Kidney epithelial cell (primary cell): Measurements from ENCODE around the gene NRXN2. TPM values are rescaled to one million over a fixed set of nuclear protein-coding genes. Genes with fewer than 3 reads are reported as not detected.
"Not testable (repeated sequence)": the region's sequence is repeated elsewhere in the genome, so short reads cannot be mapped to it uniquely, and the experiment has no call there.

Experiments used
- DNase-seq: peaks from one replicate; pipeline ENCODE4 v3.0.0-alpha.2; 2010; ENCODE audit warnings: low read depth
- H3K27me3 ChIP-seq: 2 replicates; pipeline ENCODE4 v1.6.0; 2011; ENCODE audit warnings: low read length; ENCODE audit not compliant: control insufficient read depth, insufficient read depth
- H3K36me3 ChIP-seq: 2 replicates; pipeline ENCODE4 v1.5.1; 2011; ENCODE audit warnings: low read length; ENCODE audit not compliant: control insufficient read depth, insufficient read depth
- H3K4me3 ChIP-seq: 2 replicates; pipeline ENCODE4 v1.5.1; 2011; ENCODE audit warnings: low read depth, mild to moderate bottlenecking, control low read depth, low read length
- total RNA-seq: library from RNA; depleted of rRNA; stranded (reverse); fragments of >200 nt; gene quantifications from 2 replicates; pipeline ENCODE4 v1.2.3, GENCODE V29; 2015
- TF ChIP-seq, protein P1 (sequence below): IDR thresholded peaks from 2 replicates; pipeline ENCODE4 v1.5.1; 2011; ENCODE audit warnings: mild to moderate bottlenecking, moderate library complexity, low read length, control low read depth, inconsistent platforms; ENCODE audit not compliant: insufficient read depth, poor library complexity, severe bottlenecking

The NRXN2 gene
- total RNA-seq, 1 donor from 2014 or later: not detected

DNA sequence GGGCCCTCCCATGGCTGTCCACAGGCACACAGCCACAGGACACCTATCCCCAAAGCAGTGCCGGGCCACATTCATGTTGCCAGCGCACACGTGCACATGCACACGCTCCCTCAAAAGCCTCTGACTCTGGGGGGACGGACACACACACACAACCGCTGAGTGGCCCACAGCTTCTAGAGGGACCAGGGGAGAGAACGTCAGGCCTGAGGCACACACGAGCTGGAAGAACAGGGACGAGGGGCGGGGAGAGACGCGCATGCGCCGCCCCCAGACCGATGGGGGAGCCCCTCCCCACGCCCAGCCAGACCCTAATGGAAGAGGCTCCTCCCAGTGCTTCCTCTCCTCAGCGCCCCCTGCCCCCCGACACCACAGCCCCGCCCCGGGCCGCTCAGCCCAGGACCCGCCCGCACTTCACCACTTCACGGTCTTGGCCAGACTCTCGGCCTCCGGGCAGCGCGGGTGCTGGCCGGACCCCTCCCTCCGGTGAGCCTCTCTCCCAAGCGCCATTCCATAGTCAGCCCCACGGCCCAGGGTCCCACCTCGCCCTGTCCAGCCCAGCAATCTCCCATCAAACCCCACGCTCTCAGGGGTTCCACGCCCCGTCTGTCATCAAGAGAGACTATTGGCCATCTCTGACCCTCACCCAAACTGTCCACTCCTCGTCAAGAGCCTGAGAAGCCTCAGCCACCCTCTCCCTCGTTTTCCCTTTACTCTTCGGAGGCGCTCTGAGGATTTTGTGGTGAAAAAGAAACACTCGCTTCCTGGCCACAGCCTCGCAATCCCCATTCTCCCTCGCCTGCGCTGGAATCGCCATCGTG lies 11.7 kb downstream of the NRXN2 start:
- Histone ChIP-seq H3K4me3 (no peak overlapping the region), H3K36me3 (no peaks in the 10 kb centered on the region), H3K27me3 (peaks cover 56% of the 10 kb centered on the region)
- DNase-seq: no peak
- TF ChIP-seq, protein P1, sequence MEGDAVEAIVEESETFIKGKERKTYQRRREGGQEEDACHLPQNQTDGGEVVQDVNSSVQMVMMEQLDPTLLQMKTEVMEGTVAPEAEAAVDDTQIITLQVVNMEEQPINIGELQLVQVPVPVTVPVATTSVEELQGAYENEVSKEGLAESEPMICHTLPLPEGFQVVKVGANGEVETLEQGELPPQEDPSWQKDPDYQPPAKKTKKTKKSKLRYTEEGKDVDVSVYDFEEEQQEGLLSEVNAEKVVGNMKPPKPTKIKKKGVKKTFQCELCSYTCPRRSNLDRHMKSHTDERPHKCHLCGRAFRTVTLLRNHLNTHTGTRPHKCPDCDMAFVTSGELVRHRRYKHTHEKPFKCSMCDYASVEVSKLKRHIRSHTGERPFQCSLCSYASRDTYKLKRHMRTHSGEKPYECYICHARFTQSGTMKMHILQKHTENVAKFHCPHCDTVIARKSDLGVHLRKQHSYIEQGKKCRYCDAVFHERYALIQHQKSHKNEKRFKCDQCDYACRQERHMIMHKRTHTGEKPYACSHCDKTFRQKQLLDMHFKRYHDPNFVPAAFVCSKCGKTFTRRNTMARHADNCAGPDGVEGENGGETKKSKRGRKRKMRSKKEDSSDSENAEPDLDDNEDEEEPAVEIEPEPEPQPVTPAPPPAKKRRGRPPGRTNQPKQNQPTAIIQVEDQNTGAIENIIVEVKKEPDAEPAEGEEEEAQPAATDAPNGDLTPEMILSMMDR: no peak

DNA sequence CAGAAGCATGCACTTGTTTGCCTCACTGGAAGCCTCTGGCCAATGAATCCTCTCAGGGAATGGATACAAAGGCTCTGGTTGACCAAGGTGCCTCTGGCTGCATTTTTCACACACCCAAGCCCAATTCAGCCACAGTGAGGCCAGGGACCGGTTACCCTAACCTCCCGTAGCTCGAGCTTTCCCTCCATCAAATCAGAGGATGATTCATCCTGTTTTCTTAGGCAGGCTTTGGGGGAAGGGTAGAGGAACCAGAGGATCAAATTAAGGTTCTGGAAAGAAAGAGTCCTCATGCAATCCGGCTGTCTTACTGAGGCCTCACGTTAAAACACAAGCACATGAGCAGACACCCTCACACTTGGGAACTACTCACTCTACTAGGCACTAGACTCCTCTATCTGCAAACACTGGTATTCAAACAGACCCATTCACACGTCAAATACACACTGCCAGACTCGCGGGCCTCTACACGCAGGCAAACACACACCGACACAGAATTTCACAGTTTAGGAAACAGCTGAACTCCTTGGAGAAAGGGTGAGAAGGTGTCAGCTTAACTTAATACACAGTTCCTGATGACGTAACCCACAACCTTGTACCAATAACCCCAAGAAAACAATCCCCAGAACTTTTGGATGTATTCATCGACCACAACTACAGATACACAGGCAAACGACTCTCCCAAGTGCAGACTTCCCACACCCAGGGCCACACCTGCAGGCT lies 12.4 kb downstream of the NRXN2 start:
- DNase-seq: no peak
- no peak overlapping the region for H3K4me3 ChIP-seq
- TF ChIP-seq, protein P1: no peak
- H3K27me3 ChIP-seq: peaks cover 49% of the 10 kb centered on the region
- no peaks in the 10 kb centered on the region for H3K36me3 ChIP-seq

DNA sequence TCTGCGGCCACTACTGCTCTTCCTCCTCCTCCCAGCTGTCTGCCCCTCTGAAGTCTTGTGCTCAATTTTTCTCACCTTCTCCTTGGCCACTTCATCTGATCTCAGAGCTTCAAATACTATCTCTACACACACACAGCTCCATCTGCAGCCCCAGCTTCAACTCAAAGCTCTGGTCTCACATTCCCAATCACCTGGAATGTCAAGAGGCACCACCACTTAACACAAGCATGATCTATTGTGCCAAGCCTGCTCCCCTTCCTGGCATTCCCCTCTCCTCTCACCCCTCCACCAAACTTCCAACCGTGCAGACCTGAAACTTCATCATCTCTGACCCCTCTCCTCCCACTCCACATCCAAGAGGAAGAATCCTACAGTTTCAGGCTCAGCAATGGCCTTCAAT lies 17.5 kb downstream of the NRXN2 start:
- Histone ChIP-seq H3K27me3 (peaks cover 18% of the 10 kb centered on the region), H3K4me3 (no peak overlapping the region), H3K36me3 (no peaks in the 10 kb centered on the region)
- TF ChIP-seq, protein P1: no peak
- no peak for DNase-seq

- no peaks in the 10 kb centered on the region for H3K36me3 ChIP-seq
- no peak overlapping the region for H3K4me3 ChIP-seq
- DNase-seq: no peak
- H3K27me3 ChIP-seq: peaks cover 18% of the 10 kb centered on the region
- TF ChIP-seq, protein P1: no peak
Measured at GRCh38 chr11:64703048-64703447, 19.9 kb downstream of the NRXN2 start.

DNA sequence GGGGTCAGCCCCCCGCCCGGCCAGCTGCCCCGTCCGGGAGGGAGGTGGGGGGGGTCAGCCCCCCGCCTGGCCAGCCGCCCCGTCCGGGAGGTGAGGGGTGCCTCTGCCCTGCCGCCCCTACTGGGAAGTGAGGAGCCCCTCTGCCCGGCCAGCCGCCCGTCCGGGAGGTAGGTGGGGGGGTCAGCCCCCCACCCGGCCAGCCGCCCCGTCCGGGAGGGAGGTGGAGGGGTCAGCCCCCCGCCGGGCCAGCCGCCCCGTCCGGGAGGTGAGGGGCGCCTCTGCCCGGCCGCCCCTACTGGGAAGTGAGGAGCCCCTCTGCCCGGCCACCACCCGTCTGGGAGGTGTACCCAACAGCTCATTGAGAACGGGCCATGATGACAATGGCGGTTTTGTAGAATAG lies 21.0 kb downstream of the NRXN2 start:
- not testable (repeated sequence) for H3K36me3 ChIP-seq, H3K4me3 ChIP-seq, DNase-seq
- peaks cover 22% of the 10 kb centered on the region for H3K27me3 ChIP-seq

DNA sequence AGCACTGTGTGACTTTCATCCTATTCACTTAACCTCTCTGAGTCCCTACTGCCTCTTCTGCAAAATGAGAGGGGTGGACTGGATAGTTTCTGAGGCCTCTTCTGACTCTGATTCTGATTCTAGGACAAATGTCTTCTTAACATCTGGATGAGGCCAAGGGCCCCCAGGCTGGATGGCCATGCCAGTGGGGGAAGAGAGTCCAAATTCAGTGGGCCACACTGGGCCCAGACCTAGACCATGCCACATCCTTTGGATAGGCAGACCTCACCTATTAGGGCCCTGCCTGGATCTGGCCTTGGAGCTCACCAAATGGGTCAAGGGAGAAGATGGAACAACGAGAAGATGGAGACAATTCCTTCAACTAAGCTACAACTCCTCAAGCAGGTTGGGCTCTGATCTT lies 24.6 kb downstream of the NRXN2 start:
- DNase-seq: no peak
- TF ChIP-seq, protein P1: no peak
- H3K4me3 ChIP-seq: no peak overlapping the region
- peaks cover 27% of the 10 kb centered on the region for H3K27me3 ChIP-seq
- no peaks in the 10 kb centered on the region for H3K36me3 ChIP-seq
